Mesenchymal stem cell (in vitro differentiated cells and primary cell): Measurements from ENCODE around the gene KCTD16.

Experiments used
- DNase-seq: peaks from one replicate; pipeline ENCODE4 v3.0.0-alpha.2; 2013
- H2AFZ ChIP-seq: one replicate; pipeline ENCODE4 v1.6.1; 2013; ENCODE audit warnings: low read depth, mild to moderate bottlenecking, control low read depth, inconsistent platforms, low read length, moderate library complexity
- H2AK5ac ChIP-seq: 2 replicates; pipeline ENCODE4 v1.6.1; 2013; ENCODE audit warnings: low read length, moderate library complexity, mild to moderate bottlenecking, inconsistent platforms; ENCODE audit not compliant: severe bottlenecking
- H2BK120ac ChIP-seq: one replicate; pipeline ENCODE4 v1.6.1; 2013; ENCODE audit warnings: low read depth, mild to moderate bottlenecking, inconsistent platforms, low read length, moderate library complexity
- H2BK12ac ChIP-seq, 2 experiments: one replicate each; pipeline ENCODE4 v1.6.1; 2013; ENCODE audit warnings: inconsistent platforms in 2 of 2, low read length in 2 of 2, mild to moderate bottlenecking in 2 of 2, moderate library complexity in 2 of 2, control low read depth in 1 of 2
- H2BK15ac ChIP-seq: one replicate; pipeline ENCODE4 v1.6.1; 2013; ENCODE audit warnings: mild to moderate bottlenecking, low read depth, inconsistent platforms; ENCODE audit not compliant: poor library complexity, severe bottlenecking
- H2BK5ac ChIP-seq: 2 replicates; pipeline ENCODE4 v1.6.1; 2013; ENCODE audit warnings: low read depth, mild to moderate bottlenecking, low read length, control low read depth, inconsistent platforms; ENCODE audit not compliant: poor library complexity, severe bottlenecking
- H3K14ac ChIP-seq, 2 experiments: one replicate each; pipeline ENCODE4 v1.6.1; 2013; ENCODE audit warnings: inconsistent platforms in 2 of 2, low read length in 2 of 2, control low read depth in 1 of 2, mild to moderate bottlenecking in 1 of 2, moderate library complexity in 1 of 2
- H3K18ac ChIP-seq, 2 experiments: one replicate each; pipeline ENCODE4 v1.6.1; 2013; ENCODE audit warnings: inconsistent platforms in 2 of 2, low read length in 2 of 2, control low read depth in 1 of 2, low read depth in 1 of 2, mild to moderate bottlenecking in 1 of 2
- H3K23ac ChIP-seq, 2 experiments: one replicate each; pipeline ENCODE4 v1.6.1; 2013; ENCODE audit warnings: inconsistent platforms in 2 of 2, low read length in 2 of 2, mild to moderate bottlenecking in 2 of 2, moderate library complexity in 2 of 2, control low read depth in 1 of 2
- H3K27ac ChIP-seq: 2 replicates; pipeline ENCODE4 v1.5.1; 2013; ENCODE audit warnings: mild to moderate bottlenecking, moderate library complexity, low read length, control low read depth, inconsistent platforms; ENCODE audit not compliant: poor library complexity, severe bottlenecking
- H3K27me3 ChIP-seq, 2 experiments: 2 replicates each; pipeline versions ENCODE4 v1.6.1 to v1.7.0; 2013; ENCODE audit warnings: low read length in 2 of 2, mild to moderate bottlenecking in 2 of 2, moderate library complexity in 2 of 2, control low read depth in 1 of 2, inconsistent platforms in 1 of 2; ENCODE audit not compliant: control insufficient read depth in 1 of 2, insufficient read depth in 1 of 2
- H3K36me3 ChIP-seq, 2 experiments: 2 replicates each; pipeline versions ENCODE4 v1.6.1 to v1.7.0; 2013; ENCODE audit warnings: low read length in 2 of 2, control low read depth in 1 of 2, inconsistent platforms in 1 of 2, low read depth in 1 of 2, mild to moderate bottlenecking in 1 of 2; ENCODE audit not compliant: insufficient read depth in 2 of 2, control insufficient read depth in 1 of 2
- H3K4ac ChIP-seq, 2 experiments: one replicate each; pipeline ENCODE4 v1.6.1; 2013; ENCODE audit warnings: inconsistent platforms in 2 of 2, low read length in 2 of 2, mild to moderate bottlenecking in 2 of 2, moderate library complexity in 2 of 2, control low read depth in 1 of 2, low read depth in 1 of 2
- H3K4me1 ChIP-seq: 2 replicates; pipeline ENCODE4 v1.6.1; 2013; ENCODE audit warnings: low read depth, low read length, control low read depth; ENCODE audit not compliant: control insufficient read depth, insufficient read depth
- H3K4me2 ChIP-seq: 2 replicates; pipeline ENCODE4 v1.6.1; 2013; ENCODE audit warnings: low read length, mild to moderate bottlenecking, inconsistent platforms; ENCODE audit not compliant: poor library complexity, severe bottlenecking
- H3K4me3 ChIP-seq, 2 experiments: 2 replicates each; pipeline versions ENCODE4 v1.5.1 to v1.7.0; 2013; ENCODE audit warnings: low read length in 2 of 2, mild to moderate bottlenecking in 2 of 2, control low read depth in 1 of 2, low read depth in 1 of 2; ENCODE audit not compliant: insufficient read depth in 1 of 2
- H3K79me1 ChIP-seq: replicated peaks from 2 replicates; pipeline ENCODE4 v1.6.1; 2013; ENCODE audit warnings: mild to moderate bottlenecking, control low read depth, low read length, inconsistent platforms; ENCODE audit not compliant: poor library complexity, severe bottlenecking
- H3K9ac ChIP-seq: 2 replicates; pipeline ENCODE4 v1.7.0; 2013; ENCODE audit warnings: mild to moderate bottlenecking, low read length, moderate library complexity
- H3K9me3 ChIP-seq: 2 replicates; pipeline ENCODE4 v1.7.0; 2013; ENCODE audit warnings: mild to moderate bottlenecking, low read length; ENCODE audit not compliant: control insufficient read depth
- H4K8ac ChIP-seq: one replicate; pipeline ENCODE4 v1.6.1; 2013; ENCODE audit warnings: inconsistent platforms, mild to moderate bottlenecking, low read length, moderate library complexity
- H4K91ac ChIP-seq: one replicate; pipeline ENCODE4 v1.6.1; 2013; ENCODE audit warnings: mild to moderate bottlenecking, low read length, inconsistent platforms
- whole genome bisulfite sequencing: methylation state at CpG from one replicate; pipeline ENCODE4 v1.1.7; 2013; ENCODE audit warnings: mixed read lengths; 5-methylcytosine and 5-hydroxymethylcytosine counted together

KCTD16 gene

DNA sequence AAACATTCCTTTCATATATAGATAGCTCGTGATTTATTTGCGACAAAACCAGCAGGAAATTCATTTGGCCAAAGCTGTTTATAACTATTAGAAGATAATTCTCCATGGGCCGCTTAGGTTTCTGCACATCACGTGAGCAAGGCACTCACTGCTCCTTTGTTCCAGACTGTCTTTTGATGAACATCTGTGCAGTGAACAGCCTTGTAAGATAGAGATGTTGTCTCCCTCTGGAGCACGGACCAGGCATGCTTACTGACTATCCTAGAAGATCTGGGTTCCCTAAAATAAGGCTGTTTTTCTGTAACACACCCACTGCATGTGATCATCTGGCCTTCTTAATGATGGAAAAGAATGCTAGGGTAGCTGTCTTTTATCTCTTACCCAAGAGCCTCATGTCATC lies 31.1 kb upstream of the KCTD16 start:
- no peak overlapping the region for H3K4me2 ChIP-seq
- DNase-seq = peak; percentile 28
- no peak overlapping the region for H4K91ac ChIP-seq
- H3K27ac ChIP-seq = no peak overlapping the region
- H2BK12ac ChIP-seq = no peak overlapping the region
- H2BK15ac ChIP-seq = no peak overlapping the region
- no peak overlapping the region for H3K4ac ChIP-seq
- no peak overlapping the region for H2AFZ ChIP-seq
- no peak overlapping the region for H4K8ac ChIP-seq
- H3K79me1 ChIP-seq = no peaks in the 10 kb centered on the region
- H3K4me3 ChIP-seq = no peak overlapping the region
- 70% methylated on average over 5 of the region's 5 CpGs for WGBS
- no peak overlapping the region for H3K14ac ChIP-seq
- H3K18ac ChIP-seq = no peak overlapping the region
- no peak overlapping the region for H2AK5ac ChIP-seq
- H3K9ac ChIP-seq = peak overlapping the region; percentile 51
- H3K9me3 ChIP-seq = no peaks in the 10 kb centered on the region
- no peak overlapping the region for H3K23ac ChIP-seq
- no peak overlapping the region for H2BK5ac ChIP-seq
- H2BK120ac ChIP-seq = no peak overlapping the region
- no peaks in the 10 kb centered on the region for H3K27me3 ChIP-seq
- no peaks in the 10 kb centered on the region for H3K4me1 ChIP-seq
- H3K36me3 ChIP-seq = no peaks in the 10 kb centered on the region

DNA sequence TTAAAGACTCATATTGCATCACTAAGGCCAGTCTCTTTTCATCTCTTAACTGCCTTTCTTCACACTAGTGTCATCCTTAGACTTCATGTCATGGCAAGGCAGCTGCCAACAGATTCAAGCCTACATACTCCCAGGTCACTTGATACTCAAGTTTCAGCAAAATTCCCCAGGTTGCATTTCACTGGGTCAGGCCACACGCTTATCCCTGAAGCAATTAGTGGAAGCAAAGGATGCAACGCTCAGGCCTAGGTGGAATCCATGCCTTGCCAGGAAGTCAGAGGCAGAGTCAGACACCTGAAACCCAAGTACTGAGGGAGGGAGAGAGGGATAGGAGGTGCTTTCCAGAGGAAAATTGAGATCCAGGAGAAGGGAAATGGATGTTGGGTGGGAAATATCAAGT lies 29.1 kb upstream of the KCTD16 start:
- Histone ChIP-seq H3K27ac (no peak overlapping the region), H3K4me1 (no peaks in the 10 kb centered on the region), H2AK5ac (no peak overlapping the region), H2BK5ac (no peak overlapping the region), H3K79me1 (no peaks in the 10 kb centered on the region), H3K27me3 (no peaks in the 10 kb centered on the region), H3K9ac (peak overlapping the region; percentile 43), H3K18ac (no peak overlapping the region), H2AFZ (no peak overlapping the region), H3K23ac (no peak overlapping the region), H3K9me3 (no peaks in the 10 kb centered on the region), H3K4me2 (no peak overlapping the region), H3K4me3 (no peak overlapping the region), H2BK120ac (no peak overlapping the region), H3K36me3 (no peaks in the 10 kb centered on the region), H2BK15ac (no peak overlapping the region), H2BK12ac (peak overlapping the region in 1 of 2 experiments; percentile 18), H4K8ac (peak overlapping the region; percentile 2), H3K14ac (no peak overlapping the region), H4K91ac (no peak overlapping the region), H3K4ac (no peak overlapping the region)
- DNase-seq = no peak
- 86% methylated on average over 2 of the region's 2 CpGs for WGBS

DNA sequence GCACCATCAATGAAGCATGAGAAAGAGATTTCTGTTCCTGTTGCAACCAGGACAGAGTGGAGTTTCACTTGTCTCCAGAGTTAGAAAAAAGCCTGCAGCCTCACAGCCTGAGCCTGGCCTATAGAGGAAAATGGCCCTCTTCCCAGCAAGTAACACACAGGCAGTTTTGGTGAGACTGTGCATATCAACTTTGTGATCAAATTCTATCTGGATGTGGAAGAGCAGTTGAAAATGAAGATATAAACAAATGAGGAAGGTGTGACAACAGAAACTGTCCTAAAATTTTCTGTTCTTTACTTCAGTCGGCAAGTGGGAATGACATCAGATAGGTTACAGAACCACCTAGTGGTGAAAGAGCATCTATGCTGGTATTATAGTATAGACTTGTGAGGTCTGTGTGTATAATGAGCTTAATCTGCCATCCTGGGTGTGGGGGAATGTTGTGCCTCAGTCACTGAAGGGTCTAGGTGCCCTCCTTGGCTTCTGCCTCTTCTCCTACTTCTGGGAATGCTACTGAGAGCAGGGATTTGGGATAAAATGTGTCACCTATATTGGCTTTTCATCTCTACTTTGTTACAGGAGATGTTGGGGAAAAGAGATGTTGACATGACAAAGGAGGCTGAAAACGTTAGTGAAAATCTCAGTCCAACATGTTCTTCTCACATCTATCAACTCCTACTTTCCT lies 28.4 kb upstream of the KCTD16 start:
- Histone ChIP-seq H3K27me3 (no peaks in the 10 kb centered on the region), H2BK120ac (no peak overlapping the region), H3K9me3 (no peaks in the 10 kb centered on the region), H3K27ac (no peak overlapping the region), H3K4me1 (no peaks in the 10 kb centered on the region), H3K9ac (peak overlapping the region; percentile 43), H3K18ac (no peak overlapping the region), H2BK15ac (no peak overlapping the region), H2BK12ac (peak overlapping the region in 1 of 2 experiments; percentile 6), H4K8ac (no peak overlapping the region), H4K91ac (no peak overlapping the region), H2AK5ac (no peak overlapping the region), H2AFZ (no peak overlapping the region), H3K14ac (no peak overlapping the region), H3K4me2 (no peak overlapping the region), H3K4me3 (no peak overlapping the region), H3K4ac (no peak overlapping the region), H2BK5ac (no peak overlapping the region), H3K23ac (no peak overlapping the region), H3K36me3 (no peaks in the 10 kb centered on the region), H3K79me1 (no peaks in the 10 kb centered on the region)
- peak; percentile 62 for DNase-seq
- WGBS = 20% methylated on average over 1 of the region's 2 CpGs

DNA sequence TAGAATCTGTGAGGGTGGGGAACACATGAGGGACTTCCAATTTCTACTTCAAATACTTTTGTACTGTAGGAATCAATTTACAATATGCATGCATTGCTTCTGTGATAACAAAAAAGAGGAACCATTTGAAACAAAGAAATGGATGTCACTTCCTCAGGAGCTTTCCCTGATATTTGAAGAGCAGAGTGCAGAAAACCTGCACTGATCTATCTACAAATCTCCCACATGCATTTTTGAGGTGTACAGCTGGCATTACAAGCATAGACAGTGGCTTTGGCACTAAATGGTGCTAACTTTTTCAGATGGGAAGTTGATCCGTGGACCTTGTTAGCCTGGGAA lies 27.9 kb upstream of the KCTD16 start:
- no peak overlapping the region for H2BK5ac ChIP-seq
- no peak overlapping the region for H2BK120ac ChIP-seq
- no peak overlapping the region for H3K23ac ChIP-seq
- H4K91ac ChIP-seq = no peak overlapping the region
- no peak overlapping the region for H2BK12ac ChIP-seq
- H3K4me1 ChIP-seq = no peaks in the 10 kb centered on the region
- no peak overlapping the region for H3K4me3 ChIP-seq
- H3K79me1 ChIP-seq = no peaks in the 10 kb centered on the region
- no peak overlapping the region for H3K4me2 ChIP-seq
- no peaks in the 10 kb centered on the region for H3K9me3 ChIP-seq
- DNase-seq = no peak
- H2AFZ ChIP-seq = no peak overlapping the region
- no peak overlapping the region for H3K9ac ChIP-seq
- H3K27ac ChIP-seq = no peak overlapping the region
- no peak overlapping the region for H3K14ac ChIP-seq
- no peak overlapping the region for H3K18ac ChIP-seq
- no peak overlapping the region for H2AK5ac ChIP-seq
- H3K4ac ChIP-seq = no peak overlapping the region
- H4K8ac ChIP-seq = no peak overlapping the region
- H2BK15ac ChIP-seq = no peak overlapping the region
- no peaks in the 10 kb centered on the region for H3K27me3 ChIP-seq
- no peaks in the 10 kb centered on the region for H3K36me3 ChIP-seq
- WGBS = 54% methylated on average over 1 of the region's 1 CpG
